ENCODE measurements around the gene CRACR2A. TPM values are rescaled to one million over a fixed set of nuclear protein-coding genes. Genes with fewer than 3 reads are reported as not detected.

Gene CRACR2A
- polyA plus RNA-seq, 3 donors: 2.8 to 10.7 (median 5.8) TPM

DNA sequence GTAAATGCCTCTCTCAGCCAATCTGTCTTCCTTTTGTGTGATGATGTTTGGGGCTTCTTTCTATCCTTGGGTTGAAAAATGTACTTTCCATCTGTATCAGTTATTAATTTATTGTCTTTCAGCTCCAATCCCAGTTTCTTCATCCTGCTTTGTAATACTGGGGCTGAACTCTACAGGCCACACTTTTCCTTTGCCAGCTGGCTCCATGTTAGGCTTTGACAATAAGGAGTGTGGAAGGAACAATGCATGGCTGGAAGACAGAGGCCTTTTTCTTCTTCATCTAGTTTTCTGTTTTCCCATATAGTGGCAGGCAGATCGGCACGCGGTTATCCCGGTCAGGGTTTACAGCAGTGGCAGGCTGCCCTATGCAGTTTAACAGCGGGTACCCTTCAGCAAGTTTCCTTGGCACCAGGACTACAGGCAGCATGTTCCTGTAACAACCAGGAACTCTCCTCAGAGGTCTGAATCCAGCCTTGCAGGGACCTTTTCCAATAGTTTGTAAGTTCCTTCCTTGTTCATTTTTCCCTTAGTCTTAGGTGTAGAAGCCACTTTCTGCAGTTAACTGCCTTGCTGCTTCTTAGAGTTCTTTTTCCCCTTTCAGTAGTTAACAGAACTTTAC lies 38.5 kb upstream of the CRACR2A start:
- Histone ChIP-seq H2AFZ (ENCODE audit: insufficient read depth, low read depth, low read length, poor library complexity, severe bottlenecking) (no peak overlapping the region), H3K27ac (ENCODE audit: low read depth in 1 of 2, low read length in 2 of 2) (no peak overlapping the region), H3K9me3 (replicated peaks in 1 of 2; ENCODE audit: control insufficient read depth in 1 of 2, insufficient read depth in 1 of 2, low read length in 2 of 2) (no peaks in the 10 kb centered on the region), H4K20me1 (ENCODE audit: insufficient read depth, low read length) (no peaks in the 10 kb centered on the region), H3K9ac (ENCODE audit: insufficient read depth, low read length, poor library complexity, severe bottlenecking) (no peak overlapping the region), H3K79me2 (ENCODE audit: insufficient read depth, low read length) (no peaks in the 10 kb centered on the region), H3K36me3 (replicated peaks in 1 of 2; ENCODE audit: control insufficient read depth in 1 of 2, insufficient read depth in 2 of 2, low read length in 2 of 2) (no peaks in the 10 kb centered on the region), H3K27me3 (ENCODE audit: control insufficient read depth in 2 of 2, insufficient read depth in 2 of 2, low read length in 2 of 2) (no peaks in the 10 kb centered on the region), H3K4me3 (replicated peaks in 1 of 3; ENCODE audit: low read depth in 2 of 3, low read length in 3 of 3) (no peak overlapping the region), H3K4me2 (replicated peaks; ENCODE audit: extremely low read depth, low read length, poor library complexity, severe bottlenecking) (no peak overlapping the region), H3K4me1 (ENCODE audit: control insufficient read depth in 1 of 2, insufficient read depth in 2 of 2, low read length in 2 of 2) (no peaks in the 10 kb centered on the region)
- H3K4me3 Mint-ChIP-seq: no peak overlapping the region
- peaks cover 0 to 11% (median 1%) of the 10 kb centered on the region in 7 donors for H3K9me3 Mint-ChIP-seq
- intact Hi-C loops (cut with micrococcal nuclease): no loop called here
- TF ChIP-seq, protein P1, sequence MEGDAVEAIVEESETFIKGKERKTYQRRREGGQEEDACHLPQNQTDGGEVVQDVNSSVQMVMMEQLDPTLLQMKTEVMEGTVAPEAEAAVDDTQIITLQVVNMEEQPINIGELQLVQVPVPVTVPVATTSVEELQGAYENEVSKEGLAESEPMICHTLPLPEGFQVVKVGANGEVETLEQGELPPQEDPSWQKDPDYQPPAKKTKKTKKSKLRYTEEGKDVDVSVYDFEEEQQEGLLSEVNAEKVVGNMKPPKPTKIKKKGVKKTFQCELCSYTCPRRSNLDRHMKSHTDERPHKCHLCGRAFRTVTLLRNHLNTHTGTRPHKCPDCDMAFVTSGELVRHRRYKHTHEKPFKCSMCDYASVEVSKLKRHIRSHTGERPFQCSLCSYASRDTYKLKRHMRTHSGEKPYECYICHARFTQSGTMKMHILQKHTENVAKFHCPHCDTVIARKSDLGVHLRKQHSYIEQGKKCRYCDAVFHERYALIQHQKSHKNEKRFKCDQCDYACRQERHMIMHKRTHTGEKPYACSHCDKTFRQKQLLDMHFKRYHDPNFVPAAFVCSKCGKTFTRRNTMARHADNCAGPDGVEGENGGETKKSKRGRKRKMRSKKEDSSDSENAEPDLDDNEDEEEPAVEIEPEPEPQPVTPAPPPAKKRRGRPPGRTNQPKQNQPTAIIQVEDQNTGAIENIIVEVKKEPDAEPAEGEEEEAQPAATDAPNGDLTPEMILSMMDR (IDR thresholded peaks at IDR 0.05): no peak
- H3K27me3 Mint-ChIP-seq (ENCODE audit: low read depth in 3 of 3): peaks cover 0 to under 1% (median 0%) of the 10 kb centered on the region in 3 donors
- H3K4me1 Mint-ChIP-seq: no peaks in the 10 kb centered on the region
- DNase-seq: no peak
- 100% methylated on average over 5 of the region's 5 CpGs for WGBS (ENCODE audit: insufficient coverage)
- H3K36me3 Mint-ChIP-seq: peaks cover 6 to 11% of the 10 kb centered on the region in 2 donors
- H3K27ac Mint-ChIP-seq: no peak overlapping the region

DNA sequence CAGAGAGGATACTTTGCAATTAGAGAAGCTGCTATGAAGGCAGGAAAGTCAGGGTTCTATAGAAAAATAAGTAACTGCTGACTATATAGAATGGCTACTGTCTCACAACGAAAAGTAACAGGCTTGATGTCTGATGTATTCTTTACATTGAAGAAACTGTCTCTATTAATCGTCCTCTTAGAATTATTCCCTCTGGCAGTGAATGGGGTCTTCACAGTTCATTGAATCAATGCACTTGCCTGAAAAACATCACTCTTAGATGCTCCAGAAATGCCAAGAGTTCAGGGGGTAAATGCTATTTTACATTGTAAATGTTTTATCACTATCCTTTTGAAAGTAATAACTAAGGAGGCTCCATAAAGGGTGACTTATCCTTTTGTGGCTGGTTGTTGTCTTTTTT lies 37.7 kb upstream of the CRACR2A start:
- Histone ChIP-seq H3K27ac (ENCODE audit: low read depth in 1 of 2, low read length in 2 of 2) (no peak overlapping the region), H3K4me2 (replicated peaks; ENCODE audit: extremely low read depth, low read length, poor library complexity, severe bottlenecking) (no peak overlapping the region), H3K9me3 (replicated peaks in 1 of 2; ENCODE audit: control insufficient read depth in 1 of 2, insufficient read depth in 1 of 2, low read length in 2 of 2) (no peaks in the 10 kb centered on the region), H3K4me1 (ENCODE audit: control insufficient read depth in 1 of 2, insufficient read depth in 2 of 2, low read length in 2 of 2) (no peaks in the 10 kb centered on the region), H3K4me3 (replicated peaks in 1 of 3; ENCODE audit: low read depth in 2 of 3, low read length in 3 of 3) (no peak overlapping the region), H3K9ac (ENCODE audit: insufficient read depth, low read length, poor library complexity, severe bottlenecking) (no peak overlapping the region), H3K79me2 (ENCODE audit: insufficient read depth, low read length) (no peaks in the 10 kb centered on the region), H3K27me3 (ENCODE audit: control insufficient read depth in 2 of 2, insufficient read depth in 2 of 2, low read length in 2 of 2) (no peaks in the 10 kb centered on the region), H3K36me3 (replicated peaks in 1 of 2; ENCODE audit: control insufficient read depth in 1 of 2, insufficient read depth in 2 of 2, low read length in 2 of 2) (no peaks in the 10 kb centered on the region), H4K20me1 (ENCODE audit: insufficient read depth, low read length) (no peaks in the 10 kb centered on the region), H2AFZ (ENCODE audit: insufficient read depth, low read depth, low read length, poor library complexity, severe bottlenecking) (no peak overlapping the region)
- Mint-ChIP-seq H3K9me3 (peaks cover 0 to 11% (median 1%) of the 10 kb centered on the region in 7 donors), H3K4me1 (no peaks in the 10 kb centered on the region), H3K27me3 (ENCODE audit: low read depth in 3 of 3) (peaks cover 0 to 1% (median 0%) of the 10 kb centered on the region in 3 donors), H3K27ac (no peak overlapping the region), H3K36me3 (peaks cover 6 to 11% of the 10 kb centered on the region in 2 donors), H3K4me3 (no peak overlapping the region)
- intact Hi-C loops (cut with micrococcal nuclease): no loop called here
- TF ChIP-seq, protein P1 (IDR thresholded peaks at IDR 0.05): no peak
- no peak for DNase-seq
- WGBS (ENCODE audit: insufficient coverage): no CpG with 5 or more reads among the region's 2 CpGs

All from CD14-positive monocyte (primary cell).